Thyroid gland (tissue), 4 donors: ENCODE measurements around the gene PILRB.

Experiments
- CTCF ChIP-seq, 6 experiments: fragments of 200-600 bp in 3 of 6; fragments of 450-650 bp in 3 of 6; sonication (generic) in 3 of 6; IDR thresholded peaks; one replicate each; pipeline ENCODE4 v1.5.1; 2016 to 2019; ENCODE audit warnings: antibody characterized with exemption in 6 of 6, mild to moderate bottlenecking in 2 of 6, inconsistent platforms in 1 of 6, moderate library complexity in 1 of 6
- POLR2A ChIP-seq, 2 donors: fragments of 450-650 bp; IDR thresholded peaks; one replicate each; pipeline ENCODE4 v1.6.1; 2017; ENCODE audit warnings: antibody characterized with exemption in 2 of 2, mild to moderate bottlenecking in 2 of 2, moderate library complexity in 1 of 2

GRCh38 chr7:100378114-100378755 lies 20.3 kb downstream of the PILRB start:
- TF ChIP-seq CTCF (IDR thresholded peaks at IDR 0.05) (no peak), POLR2A (IDR thresholded peaks at IDR 0.05) (no peak)
